DOHH2 (cell line): ENCODE data around the gene RAP1GDS1.

Experiments used
- H3F3A ChIP-seq: fragments of 200-600 bp; sonication (generic), shearing (Covaris generic); 2 replicates; pipeline ENCODE4 v1.6.0; 2016; ENCODE audit warnings: antibody characterized with exemption, mild to moderate bottlenecking; ENCODE audit not compliant: control insufficient read depth, insufficient read depth
- H3K27ac ChIP-seq: fragments of 200-600 bp; sonication (generic); 2 replicates; pipeline ENCODE4 v1.5.1; 2014; ENCODE audit warnings: low read depth, mild to moderate bottlenecking, low read length, moderate library complexity
- H3K27me3 ChIP-seq: fragments of 200-600 bp; sonication (generic); 2 replicates; pipeline ENCODE4 v1.6.1; 2014; ENCODE audit warnings: mild to moderate bottlenecking, low read length, mixed read lengths; ENCODE audit not compliant: control insufficient read depth
- H3K36me3 ChIP-seq: fragments of 200-600 bp; sonication (generic); 2 replicates; pipeline ENCODE4 v1.6.1; 2014; ENCODE audit warnings: mild to moderate bottlenecking, low read length, moderate library complexity, mixed read lengths; ENCODE audit not compliant: control insufficient read depth
- H3K4me1 ChIP-seq: fragments of 200-600 bp; sonication (generic); 2 replicates; pipeline ENCODE4 v1.6.1; 2014; ENCODE audit warnings: mild to moderate bottlenecking, low read length, mixed read lengths; ENCODE audit not compliant: control insufficient read depth
- H3K4me2 ChIP-seq: fragments of 200-600 bp; sonication (generic); 2 replicates; pipeline ENCODE4 v1.6.0; 2014; ENCODE audit warnings: mild to moderate bottlenecking, low read length, moderate library complexity
- H3K4me3 ChIP-seq: fragments of 200-600 bp; sonication (generic); 2 replicates; pipeline ENCODE4 v1.5.1; 2014; ENCODE audit warnings: mild to moderate bottlenecking, low read length, mixed read lengths
- H3K79me2 ChIP-seq: fragments of 200-600 bp; sonication (generic); 2 replicates; pipeline ENCODE4 v1.6.1; 2014; ENCODE audit warnings: mild to moderate bottlenecking, low read length, mixed read lengths; ENCODE audit not compliant: control insufficient read depth
- H3K9me2 ChIP-seq: fragments of 200-600 bp; sonication (generic); replicated peaks from 2 replicates; pipeline ENCODE4 v1.6.1; 2014; ENCODE audit warnings: mild to moderate bottlenecking, low read length, mixed read lengths; ENCODE audit not compliant: control insufficient read depth
- H3K9me3 ChIP-seq: fragments of 200-600 bp; sonication (generic); 2 replicates; pipeline ENCODE4 v1.6.1; 2014; ENCODE audit warnings: antibody characterized with exemption, low read length, mixed read lengths; ENCODE audit not compliant: control insufficient read depth, insufficient read depth
- H4K20me1 ChIP-seq: fragments of 200-600 bp; sonication (generic); 2 replicates; pipeline ENCODE4 v1.6.0; 2014; ENCODE audit warnings: low read depth, mild to moderate bottlenecking, antibody characterized with exemption, low read length, moderate library complexity; ENCODE audit not compliant: control insufficient read depth, insufficient read depth
- CTCF ChIP-seq: fragments of 200-600 bp; sonication (generic); IDR thresholded peaks from one replicate; pipeline ENCODE4 v1.5.1; 2014; ENCODE audit warnings: antibody characterized with exemption, mild to moderate bottlenecking, low read depth, low read length; ENCODE audit not compliant: poor library complexity, severe bottlenecking
- EZH2phosphoT487 ChIP-seq: fragments of 200-600 bp; sonication (generic); IDR thresholded peaks from 2 replicates; pipeline ENCODE4 v1.6.1; 2017; ENCODE audit warnings: borderline replicate concordance, mild to moderate bottlenecking, antibody characterized with exemption, low read length, moderate library complexity, mixed read lengths

RAP1GDS1 gene

GRCh38 chr4:98334461-98334860 is 73.3 kb downstream of the RAP1GDS1 start:
- Histone ChIP-seq H3K9me2 (no peaks in the 10 kb centered on the region), H3F3A (peaks cover 10% of the 10 kb centered on the region), H3K4me1 (peaks cover 11% of the 10 kb centered on the region), H3K4me3 (no peak overlapping the region), H3K27me3 (no peaks in the 10 kb centered on the region), H4K20me1 (no peaks in the 10 kb centered on the region), H3K27ac (no peak overlapping the region), H3K79me2 (no peaks in the 10 kb centered on the region; the same call in 1 of the 2 replicates), H3K4me2 (no peak overlapping the region), H3K9me3 (peaks cover 6% of the 10 kb centered on the region; the same call in 1 of the 2 replicates), H3K36me3 (0 out of 2 replicates have a peak, but pooled peaks cover under 1% of the 10 kb centered on the region)
- TF ChIP-seq CTCF = no peak
- TF ChIP-seq EZH2phosphoT487 = no peak

- TF ChIP-seq CTCF (no peak), EZH2phosphoT487 (no peak)
- Histone ChIP-seq H4K20me1 (no peaks in the 10 kb centered on the region), H3K27me3 (no peaks in the 10 kb centered on the region), H3K4me3 (no peak overlapping the region), H3K36me3 (peaks cover 12% of the 10 kb centered on the region), H3K4me1 (peaks cover 9% of the 10 kb centered on the region), H3K4me2 (no peak overlapping the region), H3K27ac (no peak overlapping the region), H3K79me2 (peaks cover 3% of the 10 kb centered on the region), H3K9me3 (no peaks in the 10 kb centered on the region), H3K9me2 (no peaks in the 10 kb centered on the region), H3F3A (no peaks in the 10 kb centered on the region)
Observed at GRCh38 chr4:98338761-98339438, 77.7 kb downstream of the RAP1GDS1 start.

- Histone ChIP-seq H3F3A (no peaks in the 10 kb centered on the region), H3K36me3 (peaks cover 23% of the 10 kb centered on the region), H3K27me3 (no peaks in the 10 kb centered on the region), H3K4me1 (peaks cover 9% of the 10 kb centered on the region), H3K9me3 (no peaks in the 10 kb centered on the region), H3K27ac (no peak overlapping the region), H3K79me2 (peaks cover 3% of the 10 kb centered on the region), H3K9me2 (no peaks in the 10 kb centered on the region), H4K20me1 (no peaks in the 10 kb centered on the region), H3K4me3 (no peak overlapping the region), H3K4me2 (peak overlapping the region; percentile 30)
- no peak for TF ChIP-seq EZH2phosphoT487
- no peak for TF ChIP-seq CTCF
Observed at GRCh38 chr4:98341309-98341708, 80.1 kb downstream of the RAP1GDS1 start.
